Measurements from ENCODE around the gene LBX2.

Gene LBX2

DNA sequence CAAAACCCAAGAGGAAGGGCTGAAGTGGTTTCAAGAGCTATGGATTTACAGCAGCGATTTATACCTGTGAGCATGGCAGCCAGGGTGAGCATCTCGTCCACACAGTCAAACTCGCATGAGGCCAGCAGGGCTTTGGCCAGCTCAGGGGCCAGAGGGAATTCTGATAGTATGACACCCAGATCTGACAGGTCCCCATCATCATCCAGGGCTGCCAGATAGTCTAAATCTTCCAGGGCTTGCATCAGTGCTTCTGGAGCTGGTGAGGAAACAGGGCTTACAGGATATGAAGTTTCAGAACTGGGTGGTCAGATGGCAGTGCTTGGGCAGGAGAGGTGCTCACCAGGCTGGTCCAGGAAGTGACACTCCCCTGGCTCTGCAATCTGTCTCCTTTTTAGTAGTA lies 23.1 kb upstream of the LBX2 start:
- TF ChIP-seq, protein P1, sequence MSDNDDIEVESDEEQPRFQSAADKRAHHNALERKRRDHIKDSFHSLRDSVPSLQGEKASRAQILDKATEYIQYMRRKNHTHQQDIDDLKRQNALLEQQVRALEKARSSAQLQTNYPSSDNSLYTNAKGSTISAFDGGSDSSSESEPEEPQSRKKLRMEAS (IDR thresholded peaks at IDR 0.05; ENCODE audit: low read depth, low read length): no peak
- TF ChIP-seq POLR2A (IDR thresholded peaks at IDR 0.05; ENCODE audit: extremely low read depth, insufficient read length): no peak
- TF ChIP-seq, protein P2, sequence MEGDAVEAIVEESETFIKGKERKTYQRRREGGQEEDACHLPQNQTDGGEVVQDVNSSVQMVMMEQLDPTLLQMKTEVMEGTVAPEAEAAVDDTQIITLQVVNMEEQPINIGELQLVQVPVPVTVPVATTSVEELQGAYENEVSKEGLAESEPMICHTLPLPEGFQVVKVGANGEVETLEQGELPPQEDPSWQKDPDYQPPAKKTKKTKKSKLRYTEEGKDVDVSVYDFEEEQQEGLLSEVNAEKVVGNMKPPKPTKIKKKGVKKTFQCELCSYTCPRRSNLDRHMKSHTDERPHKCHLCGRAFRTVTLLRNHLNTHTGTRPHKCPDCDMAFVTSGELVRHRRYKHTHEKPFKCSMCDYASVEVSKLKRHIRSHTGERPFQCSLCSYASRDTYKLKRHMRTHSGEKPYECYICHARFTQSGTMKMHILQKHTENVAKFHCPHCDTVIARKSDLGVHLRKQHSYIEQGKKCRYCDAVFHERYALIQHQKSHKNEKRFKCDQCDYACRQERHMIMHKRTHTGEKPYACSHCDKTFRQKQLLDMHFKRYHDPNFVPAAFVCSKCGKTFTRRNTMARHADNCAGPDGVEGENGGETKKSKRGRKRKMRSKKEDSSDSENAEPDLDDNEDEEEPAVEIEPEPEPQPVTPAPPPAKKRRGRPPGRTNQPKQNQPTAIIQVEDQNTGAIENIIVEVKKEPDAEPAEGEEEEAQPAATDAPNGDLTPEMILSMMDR (IDR thresholded peaks at IDR 0.05; ENCODE audit: low read depth, low read length): no peak
- TF ChIP-seq MYC (IDR thresholded peaks at IDR 0.05; ENCODE audit: low read depth, low read length): no peak
- no peak for DNase-seq (ENCODE audit: low read depth)
- no peak overlapping the region for H3K4me3 ChIP-seq (ENCODE audit: low read depth, low read length)

DNA sequence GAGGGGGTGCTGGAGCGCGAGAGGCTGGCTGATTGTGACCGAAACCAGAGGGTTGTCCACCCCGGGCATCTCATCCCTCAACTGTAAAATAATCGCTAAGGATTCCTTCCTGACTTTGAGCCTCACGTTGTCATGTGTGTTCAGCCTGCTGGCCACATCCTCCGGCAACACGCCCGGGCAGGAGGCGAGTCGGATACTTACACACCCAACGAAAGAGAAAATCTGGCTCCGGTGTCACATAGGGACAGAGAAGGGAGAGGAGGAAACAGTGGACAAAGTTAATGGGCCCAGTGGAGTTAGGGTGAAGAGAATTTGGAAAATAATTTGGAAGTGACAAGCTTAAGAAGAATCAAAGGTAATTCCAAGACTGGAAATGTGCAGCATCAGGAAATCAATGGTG lies 17.2 kb upstream of the LBX2 start:
- DNase-seq (ENCODE audit: low read depth): no peak
- no peak overlapping the region for H3K4me3 ChIP-seq (ENCODE audit: low read depth, low read length)
- TF ChIP-seq POLR2A (IDR thresholded peaks at IDR 0.05; ENCODE audit: extremely low read depth, insufficient read length) (no peak), MYC (IDR thresholded peaks at IDR 0.05; ENCODE audit: low read depth, low read length) (no peak)
- TF ChIP-seq, protein P2 (IDR thresholded peaks at IDR 0.05; ENCODE audit: low read depth, low read length): no peak
- TF ChIP-seq, protein P1 (IDR thresholded peaks at IDR 0.05; ENCODE audit: low read depth, low read length): no peak

DNA sequence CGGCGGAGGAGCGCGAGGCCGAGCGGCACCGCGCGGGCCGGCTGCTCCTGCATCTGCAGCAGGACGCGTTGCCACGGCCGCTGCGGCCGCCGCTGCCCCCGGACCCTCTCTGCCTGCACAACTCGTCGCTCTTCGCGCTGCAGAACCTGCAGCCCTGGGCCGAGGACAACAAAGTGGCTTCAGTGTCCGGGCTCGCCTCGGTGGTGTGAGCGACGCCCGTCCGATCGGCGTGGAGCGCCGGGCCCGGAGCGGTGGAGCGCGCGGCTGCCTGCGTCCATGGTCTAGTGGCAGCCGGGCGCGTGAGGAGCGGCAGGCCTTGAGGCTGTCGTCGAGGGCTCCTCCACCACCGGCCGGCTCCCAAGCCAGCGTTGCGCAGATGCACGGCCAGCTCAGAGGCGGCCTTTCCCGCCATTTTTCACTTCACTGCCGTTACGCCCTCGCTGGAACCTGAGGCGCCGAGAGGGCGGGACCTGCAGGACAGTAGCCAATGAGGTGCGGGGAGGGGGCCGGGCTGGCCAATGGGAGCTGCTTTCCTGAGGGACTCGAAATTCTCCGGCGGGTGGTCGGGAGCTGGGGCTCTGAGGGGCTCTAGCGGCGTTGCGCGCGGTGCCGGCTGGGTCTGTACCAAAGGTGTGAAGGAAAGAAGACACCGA lies 16.7 kb upstream of the LBX2 start:
- no peak for DNase-seq (ENCODE audit: low read depth)
- TF ChIP-seq, protein P1 (IDR thresholded peaks at IDR 0.05; ENCODE audit: low read depth, low read length): no peak
- TF ChIP-seq MYC (IDR thresholded peaks at IDR 0.05; ENCODE audit: low read depth, low read length) (no peak), POLR2A (IDR thresholded peaks at IDR 0.05; ENCODE audit: extremely low read depth, insufficient read length) (no peak)
- TF ChIP-seq, protein P2 (IDR thresholded peaks at IDR 0.05; ENCODE audit: low read depth, low read length): no peak
- H3K4me3 ChIP-seq (ENCODE audit: low read depth, low read length): no peak overlapping the region

DNA sequence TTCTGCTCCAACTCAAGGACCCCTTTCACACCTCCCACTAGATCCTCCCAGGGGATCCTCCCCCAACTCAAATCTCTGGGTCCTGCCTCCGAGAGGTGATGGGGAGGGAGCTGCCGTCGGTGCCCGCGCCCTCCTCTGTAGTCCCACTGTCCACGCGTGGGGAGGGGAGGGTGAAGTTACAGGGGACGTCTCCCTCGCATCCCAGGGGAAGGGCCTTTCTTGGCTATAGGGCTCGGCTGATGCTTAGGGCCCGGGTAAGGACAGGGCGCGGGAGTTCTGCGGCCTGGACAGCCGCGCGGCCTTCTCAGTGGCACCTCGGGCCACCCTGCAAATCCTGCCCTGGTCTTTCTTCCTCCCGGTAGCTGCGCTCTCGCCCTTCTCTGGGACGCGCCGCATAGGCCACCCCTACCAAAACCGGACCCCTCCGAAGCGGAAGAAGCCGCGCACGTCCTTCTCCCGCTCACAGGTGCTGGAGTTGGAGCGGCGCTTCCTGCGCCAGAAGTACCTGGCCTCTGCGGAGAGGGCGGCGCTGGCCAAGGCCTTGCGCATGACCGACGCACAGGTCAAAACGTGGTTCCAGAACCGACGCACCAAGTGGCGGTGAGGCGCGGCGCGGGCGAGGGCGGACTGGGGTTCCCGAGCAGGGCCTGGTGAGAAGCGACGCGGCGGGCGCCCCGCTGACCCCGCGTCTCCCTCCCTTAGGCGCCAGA lies 16.0 kb upstream of the LBX2 start:
- no peak overlapping the region for H3K4me3 ChIP-seq (ENCODE audit: low read depth, low read length)
- TF ChIP-seq POLR2A (IDR thresholded peaks at IDR 0.05; ENCODE audit: extremely low read depth, insufficient read length) (no peak), MYC (IDR thresholded peaks at IDR 0.05; ENCODE audit: low read depth, low read length) (no peak)
- TF ChIP-seq, protein P1 (IDR thresholded peaks at IDR 0.05; ENCODE audit: low read depth, low read length): no peak
- TF ChIP-seq, protein P2 (IDR thresholded peaks at IDR 0.05; ENCODE audit: low read depth, low read length): no peak

DNA sequence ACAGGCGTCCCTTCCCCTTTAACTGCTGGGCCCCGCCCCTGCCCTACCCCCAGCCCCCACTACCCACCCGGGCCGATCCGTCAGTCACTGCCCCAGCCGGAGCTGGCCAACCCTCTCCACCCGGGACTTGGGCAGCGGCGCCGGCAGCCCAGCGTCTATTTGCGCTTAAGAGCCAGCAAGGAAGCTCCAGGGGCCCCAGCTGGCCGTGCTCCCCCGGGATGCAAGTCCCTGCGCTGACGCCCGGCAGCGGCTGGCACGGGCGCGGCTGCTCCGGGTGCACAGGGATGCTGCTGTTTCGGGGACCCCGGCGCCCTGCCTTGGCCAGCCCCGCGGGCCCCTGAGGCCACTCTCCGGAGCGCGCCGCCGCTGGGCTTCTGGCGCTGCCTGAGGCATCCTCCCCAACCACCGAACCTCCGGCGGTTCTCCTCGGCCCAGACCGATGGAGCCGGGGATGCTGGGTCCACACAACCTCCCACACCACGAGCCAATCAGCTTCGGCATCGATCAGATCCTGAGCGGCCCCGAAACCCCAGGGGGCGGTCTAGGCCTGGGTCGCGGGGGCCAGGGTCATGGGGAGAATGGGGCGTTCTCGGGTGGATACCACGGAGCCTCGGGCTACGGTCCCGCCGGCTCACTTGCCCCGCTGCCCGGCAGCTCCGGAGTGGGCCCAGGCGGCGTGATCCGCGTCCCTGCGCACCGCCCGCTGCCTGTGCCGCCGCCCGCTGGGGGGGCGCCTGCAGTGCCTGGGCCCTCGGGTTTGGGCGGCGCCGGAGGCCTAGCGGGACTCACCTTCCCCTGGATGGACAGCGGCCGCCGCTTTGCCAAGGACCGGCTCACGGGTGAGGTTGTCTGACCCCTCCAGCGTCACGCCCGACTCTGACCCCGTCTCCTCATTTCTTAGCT lies 15.2 kb upstream of the LBX2 start, which contains the start of gene TLX2:
Gene TLX2 (plus strand): TSS at position 83 of the 903 bp plus-strand sequence. CDS start 357 bp downstream, at position 440.
- TF ChIP-seq, protein P2 (IDR thresholded peaks at IDR 0.05; ENCODE audit: low read depth, low read length): no peak
- TF ChIP-seq MYC (IDR thresholded peaks at IDR 0.05; ENCODE audit: low read depth, low read length) (no peak), POLR2A (IDR thresholded peaks at IDR 0.05; ENCODE audit: extremely low read depth, insufficient read length) (no peak)
- TF ChIP-seq, protein P1 (IDR thresholded peaks at IDR 0.05; ENCODE audit: low read depth, low read length): no peak
- peak; percentile 53 for DNase-seq (ENCODE audit: low read depth)
- no peak within 1 kb of the TSS for H3K4me3 ChIP-seq (ENCODE audit: low read depth, low read length)

More for the DNA sequence above, 16.0 kb upstream of the LBX2 start:
- no peak for DNase-seq (ENCODE audit: low read depth)
